Activated T-cell treated with anti-CD3 and anti-CD28 coated beads, Interleukin-2, amount 50 U/mL, for 1 hour (primary cell): ENCODE data around the gene INSYN2B.

ENCODE experiments used
- DNase-seq: peaks from one replicate; pipeline ENCODE4 v3.0.0-alpha.2; 2020

The INSYN2B gene

DNA sequence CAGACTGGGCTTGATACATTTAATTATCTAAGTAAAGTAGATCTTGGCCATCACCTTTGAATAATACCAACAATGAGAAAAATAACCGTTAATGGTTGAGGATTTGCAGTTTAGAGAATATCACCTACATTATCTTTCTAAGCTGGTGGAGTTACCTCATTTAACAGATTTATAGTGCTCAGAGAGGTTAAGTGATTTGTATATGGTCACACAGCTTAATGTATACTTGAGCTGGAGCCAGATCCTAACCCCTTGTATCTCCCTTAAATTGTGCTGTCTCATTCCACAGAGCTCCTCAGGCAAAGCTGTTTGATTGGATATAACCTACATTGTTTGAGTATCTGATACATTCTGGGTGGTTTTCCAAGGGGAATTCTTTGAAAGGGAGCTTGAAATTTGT, 57.8 kb downstream of the INSYN2B start:
- DNase-seq: no peak

DNA sequence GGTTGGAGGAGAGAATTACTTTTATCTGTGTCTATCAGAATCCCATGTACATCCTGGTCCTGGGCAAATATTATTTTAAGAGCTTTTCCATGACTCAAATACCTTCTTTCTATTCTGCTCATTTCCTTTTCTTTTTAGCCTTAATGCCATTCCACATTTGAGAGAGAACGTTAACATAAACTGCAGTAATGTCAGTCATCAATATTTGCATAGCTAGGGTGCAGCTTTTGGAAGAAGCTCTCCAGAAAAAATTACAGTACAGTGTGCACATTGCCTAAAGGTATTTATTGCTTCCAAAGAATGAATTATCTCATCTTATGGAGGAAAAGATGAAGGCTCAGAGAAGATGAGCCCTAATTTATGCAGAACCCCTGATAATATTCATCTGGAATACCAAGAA, 58.3 kb downstream of the INSYN2B start:
- no peak for DNase-seq

DNA sequence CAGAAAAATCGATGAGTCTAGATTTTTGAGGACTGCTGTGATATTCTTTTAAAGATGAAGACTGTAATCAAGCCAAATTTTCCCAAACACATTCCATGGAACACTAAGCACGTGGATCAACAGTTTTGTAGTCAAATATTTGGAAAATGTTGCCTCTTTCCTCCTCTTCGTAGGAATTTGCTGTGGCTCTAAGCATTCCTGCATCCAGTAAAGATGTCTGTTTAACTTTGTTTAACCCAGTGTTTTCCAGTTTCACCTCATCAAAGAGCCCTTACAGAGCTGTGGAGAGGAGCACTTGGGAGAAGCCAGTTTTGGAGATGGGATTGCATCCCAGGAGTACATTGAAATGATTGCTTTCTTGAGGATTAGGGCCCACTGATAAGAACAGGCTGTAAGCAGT, 58.9 kb downstream of the INSYN2B start:
- no peak for DNase-seq

DNA sequence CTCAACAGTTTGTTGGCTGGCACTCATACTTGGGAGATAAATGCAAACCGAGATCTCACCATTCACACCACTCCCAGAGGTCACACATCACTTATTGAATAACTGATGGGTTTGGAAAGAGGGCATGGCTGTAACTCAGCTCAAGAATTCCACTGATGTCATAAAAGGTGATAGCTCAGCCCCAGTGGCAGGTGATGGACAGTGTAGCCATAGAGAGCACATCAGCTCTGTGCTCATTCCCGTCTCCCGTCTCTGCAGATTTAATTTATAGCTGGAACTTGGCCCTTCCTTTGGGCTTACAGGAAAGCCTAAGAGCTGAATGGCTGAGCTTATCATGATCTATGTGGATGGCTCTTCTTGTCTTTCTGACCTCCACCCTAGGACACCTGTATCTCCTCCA, 59.8 kb downstream of the INSYN2B start:
- no peak for DNase-seq

DNA sequence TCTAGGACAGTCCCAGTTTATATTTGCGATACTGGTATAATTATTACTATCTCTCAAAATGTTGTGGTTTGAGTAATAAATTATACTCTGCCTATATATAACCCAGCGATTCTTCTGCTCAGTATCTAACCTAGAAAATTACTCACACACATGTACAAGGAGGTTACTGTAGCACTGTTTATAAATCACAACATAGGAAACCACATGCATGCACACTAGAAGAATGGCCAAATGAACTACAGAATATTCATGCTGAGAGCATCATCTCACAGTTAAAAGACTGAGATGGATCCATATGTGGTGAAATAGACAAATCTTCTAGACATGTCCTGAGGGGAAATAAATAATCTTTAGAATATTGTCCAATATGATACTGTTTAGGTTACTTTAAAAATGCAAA, 62.1 kb downstream of the INSYN2B start:
- no peak for DNase-seq

DNA sequence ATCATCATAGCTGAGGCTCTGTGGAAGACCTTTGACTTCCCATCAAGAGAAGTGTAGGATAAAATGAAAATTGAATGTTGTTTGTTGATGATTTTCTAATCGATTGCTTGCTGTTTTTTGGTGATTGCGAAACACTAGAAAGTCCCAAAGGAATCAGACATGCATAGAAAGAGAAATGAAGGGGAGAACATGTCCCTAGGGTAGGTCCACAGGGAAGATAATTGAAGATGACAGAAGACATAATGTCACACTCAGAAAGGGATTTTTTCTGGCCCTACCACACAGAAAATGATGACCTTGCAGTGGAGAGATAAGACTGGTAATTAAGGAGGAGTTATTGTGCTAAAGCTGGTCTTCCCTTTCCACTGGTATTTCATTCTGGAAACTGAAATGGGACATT, 62.8 kb downstream of the INSYN2B start:
- no peak for DNase-seq

DNA sequence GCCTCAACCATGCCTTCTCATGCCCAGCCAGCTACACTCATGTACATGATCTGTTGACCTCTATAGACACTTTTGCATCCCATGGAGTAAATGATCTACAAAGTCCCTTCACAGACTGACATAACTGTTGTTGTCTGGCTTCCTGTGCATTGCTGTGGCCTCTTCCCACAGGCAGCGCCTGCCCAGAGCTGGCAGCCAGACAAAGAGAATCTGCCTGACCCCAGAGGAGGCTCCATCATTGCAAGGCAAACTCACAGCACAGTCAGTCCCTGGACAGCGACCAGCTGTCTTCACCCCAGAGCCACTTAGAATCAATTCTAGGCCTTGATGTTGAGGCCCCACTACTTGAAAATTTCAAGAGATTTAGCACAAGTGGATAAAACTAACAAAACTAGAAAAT, 65.5 kb downstream of the INSYN2B start:
- DNase-seq: no peak

DNA sequence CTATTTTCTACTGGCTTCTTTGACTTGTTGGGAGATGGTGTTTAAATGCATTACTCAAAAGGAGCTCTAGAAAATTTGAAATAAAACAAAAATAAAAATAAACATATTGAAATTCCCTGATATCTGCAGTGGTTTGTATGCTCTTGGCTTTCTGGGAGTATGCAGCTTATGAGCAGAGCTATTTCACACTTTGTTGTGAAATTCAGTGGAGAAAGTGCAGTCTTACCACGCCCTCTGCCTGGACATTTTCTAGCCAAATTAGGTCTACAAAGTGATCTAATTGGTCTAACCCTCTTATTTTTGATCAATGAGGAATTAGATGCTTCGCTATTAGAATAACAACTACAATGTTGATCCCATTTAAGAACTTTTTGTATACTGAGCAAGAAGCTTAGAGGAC, 66.8 kb downstream of the INSYN2B start:
- DNase-seq: no peak

DNA sequence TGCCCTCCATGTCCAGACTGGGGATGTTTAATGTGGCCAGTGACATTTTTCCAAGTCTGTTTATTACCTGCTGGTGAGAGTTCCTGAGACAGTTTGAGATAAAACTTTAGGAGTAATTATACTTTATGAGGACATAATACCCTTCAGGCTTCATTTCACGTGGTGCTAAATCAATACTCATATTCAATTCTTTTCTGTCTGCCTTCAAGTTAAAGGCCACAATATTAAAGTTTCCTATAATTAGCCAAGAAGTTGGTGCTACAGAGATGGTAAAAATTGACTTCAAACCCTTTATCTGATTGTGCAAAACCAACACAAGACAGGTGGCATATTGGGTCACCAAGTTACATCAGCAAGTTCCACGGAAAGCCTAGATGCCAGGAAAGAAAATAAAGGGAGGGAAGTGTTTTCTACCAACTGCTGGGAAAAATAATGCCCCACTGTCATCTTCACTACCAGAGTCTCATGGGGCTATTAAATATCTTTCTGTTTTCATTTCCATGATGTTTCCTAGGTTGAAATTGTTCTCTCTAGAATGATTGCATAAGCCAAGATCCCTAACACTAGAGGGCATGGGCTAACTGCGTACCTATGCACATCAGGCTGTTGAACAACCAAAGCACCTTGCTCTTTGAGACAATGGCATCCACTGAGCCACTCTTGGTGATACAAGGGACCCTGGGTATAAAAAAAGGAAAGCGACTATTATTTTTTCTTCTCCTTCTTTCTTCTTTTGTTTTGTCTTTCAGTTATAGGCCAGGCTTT, 68.7 kb downstream of the INSYN2B start:
- no peak for DNase-seq

DNA sequence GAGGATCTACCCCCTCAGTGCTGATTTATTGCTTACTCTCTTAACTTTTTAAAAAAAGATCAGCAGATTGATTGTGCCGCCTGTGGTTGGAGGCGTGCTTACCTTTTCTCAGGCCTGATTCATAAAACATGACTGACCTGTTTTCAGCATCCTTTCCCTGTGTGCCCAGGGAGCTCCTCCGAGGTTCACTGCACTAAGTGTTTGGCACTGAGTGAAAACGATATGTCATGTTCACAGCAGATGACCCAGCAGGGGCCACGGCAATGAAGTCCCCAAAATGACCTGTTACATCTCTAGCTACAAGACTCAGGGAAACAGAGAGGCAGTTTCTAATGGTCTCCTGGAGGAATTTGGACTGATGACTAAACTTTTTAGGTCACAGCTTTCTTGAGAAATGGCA, 69.9 kb downstream of the INSYN2B start:
- no peak for DNase-seq

DNA sequence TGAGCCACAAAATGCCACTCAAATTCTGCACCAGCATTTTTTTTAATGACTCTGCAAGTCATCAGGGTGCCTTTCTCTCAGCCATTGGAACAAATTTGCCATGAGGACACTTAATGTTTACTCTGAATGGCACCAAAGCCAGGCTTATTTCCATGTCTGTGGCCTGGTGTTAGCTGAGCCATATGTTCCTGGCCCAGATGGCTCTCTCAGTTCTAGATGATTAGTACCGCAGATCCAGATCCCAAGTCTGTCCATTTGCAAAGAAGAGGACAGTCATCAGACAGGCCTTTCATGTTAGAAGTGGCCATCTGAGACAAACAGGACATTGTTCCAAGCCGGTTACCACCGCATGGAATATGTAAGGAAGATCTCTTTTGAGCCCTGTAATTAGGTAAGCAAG, 70.3 kb downstream of the INSYN2B start:
- DNase-seq: no peak

DNA sequence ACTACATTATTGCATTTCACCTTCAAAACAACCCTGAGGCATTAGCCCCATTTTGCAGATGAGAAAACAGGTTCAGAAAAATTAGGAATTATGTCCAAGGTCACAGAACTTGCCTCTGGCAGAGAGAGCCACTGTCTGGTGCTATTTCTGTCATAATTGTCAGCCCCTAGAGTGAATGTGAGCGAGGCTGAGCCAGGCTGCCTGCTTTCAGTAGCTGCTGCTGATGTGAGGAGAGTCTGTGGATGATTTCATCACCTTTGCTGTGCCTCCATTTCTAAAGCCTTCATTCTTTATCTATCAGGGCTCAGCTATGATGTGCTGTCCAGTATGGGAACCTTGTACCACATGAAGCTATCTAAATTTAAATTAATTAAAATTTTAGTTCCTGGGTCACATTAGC, 71.4 kb downstream of the INSYN2B start:
- DNase-seq: no peak

DNA sequence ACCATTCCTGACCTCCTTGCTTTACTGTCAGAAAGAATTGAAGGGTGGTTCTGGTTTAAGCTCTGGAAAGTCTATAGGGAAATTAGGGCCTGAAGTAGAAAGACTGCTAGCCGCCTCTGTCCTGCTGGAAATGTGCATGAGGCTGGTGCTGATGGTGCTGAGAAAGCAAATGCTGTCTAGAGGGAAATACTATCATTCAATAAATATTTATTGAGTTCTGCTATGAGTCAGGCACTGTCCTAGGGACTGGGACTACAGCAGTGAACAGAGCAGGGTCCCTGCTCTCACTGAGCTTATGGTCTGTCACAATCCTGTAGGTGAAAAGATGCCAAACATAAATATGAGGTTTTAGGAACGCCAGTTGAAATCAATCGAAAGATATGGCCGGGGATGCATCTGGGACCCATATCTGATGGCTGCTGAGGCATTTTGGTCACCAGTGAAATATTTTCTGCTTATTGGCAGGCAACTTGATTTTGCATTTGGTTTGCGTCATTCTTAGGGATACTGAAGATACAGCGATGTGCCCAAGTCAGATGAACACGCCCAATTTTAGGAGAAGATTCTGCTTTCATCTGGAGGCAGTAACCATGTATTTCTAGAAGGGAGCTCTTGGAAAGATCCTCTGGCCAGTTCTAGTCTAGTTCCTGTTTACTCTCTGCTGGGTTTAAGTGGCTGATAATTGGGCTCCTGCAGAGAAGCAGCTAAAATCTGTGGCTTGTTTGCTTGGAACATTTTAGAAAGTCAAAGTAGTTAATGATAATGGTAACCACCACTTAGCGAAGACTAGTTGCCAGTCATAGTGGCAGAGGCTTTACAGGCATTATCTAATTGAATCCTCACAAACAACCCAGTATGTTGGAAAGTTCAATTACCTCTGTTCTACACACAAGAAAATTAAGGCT, 73.3 kb downstream of the INSYN2B start:
- no peak for DNase-seq

DNA sequence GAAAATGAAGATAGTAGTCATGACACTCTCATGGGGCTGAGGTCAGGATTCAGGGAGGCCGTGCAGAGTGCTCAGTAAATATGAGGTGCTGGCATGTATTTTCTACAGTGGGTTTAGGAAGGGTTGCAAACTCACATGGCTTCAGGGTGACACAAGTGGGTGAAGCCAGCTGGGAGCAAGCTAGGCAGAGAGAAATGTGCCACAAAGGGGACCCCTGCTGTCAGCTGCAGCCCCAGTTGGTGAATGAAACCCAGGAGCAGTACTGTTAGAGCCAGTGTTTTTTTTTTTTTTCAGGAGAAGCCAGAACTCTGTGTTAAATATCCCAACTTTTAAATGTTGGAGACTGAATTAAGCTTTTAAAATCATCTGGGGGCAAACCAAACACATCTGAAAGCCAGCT, 75.3 kb downstream of the INSYN2B start:
- DNase-seq: no peak

DNA sequence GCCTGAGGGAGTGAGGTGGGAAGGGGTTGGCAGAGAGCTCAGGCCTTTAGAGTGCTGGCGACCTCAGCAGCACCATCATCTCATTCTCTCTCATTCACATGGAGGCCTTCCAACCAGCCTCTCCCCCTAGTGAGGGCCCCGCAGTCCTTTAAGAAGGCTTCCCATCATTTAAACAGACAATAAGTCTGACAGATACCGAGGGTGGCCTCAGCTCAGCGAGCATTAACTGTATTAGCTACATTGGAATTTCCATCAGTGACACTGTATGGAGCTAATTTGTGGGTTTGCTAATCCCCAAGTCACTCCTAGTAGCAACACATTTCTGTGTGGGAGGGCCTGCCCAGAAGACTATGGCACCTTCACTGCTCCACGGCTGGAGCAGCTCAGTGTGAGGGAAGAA, 75.8 kb downstream of the INSYN2B start:
- DNase-seq: no peak

DNA sequence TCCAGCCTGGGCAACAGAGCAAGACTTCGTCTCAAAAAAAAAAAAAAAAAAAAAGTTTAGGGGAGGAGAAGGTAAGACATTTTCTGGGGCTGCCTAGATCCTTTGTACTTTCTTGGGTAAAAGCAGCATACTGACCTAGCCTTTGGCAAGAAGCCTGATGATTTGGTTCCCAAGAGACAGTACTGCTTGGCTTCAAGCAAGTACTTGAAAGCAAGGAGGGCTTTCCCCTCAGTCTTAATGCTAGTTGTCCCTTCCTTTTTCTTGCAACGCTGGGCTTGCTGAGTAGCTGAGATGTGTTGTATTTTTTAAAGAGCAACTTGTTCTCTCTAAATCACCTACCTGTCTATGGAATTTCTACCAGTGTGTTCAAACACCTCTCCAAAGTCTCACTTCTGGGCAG, 76.2 kb downstream of the INSYN2B start:
- DNase-seq: no peak

DNA sequence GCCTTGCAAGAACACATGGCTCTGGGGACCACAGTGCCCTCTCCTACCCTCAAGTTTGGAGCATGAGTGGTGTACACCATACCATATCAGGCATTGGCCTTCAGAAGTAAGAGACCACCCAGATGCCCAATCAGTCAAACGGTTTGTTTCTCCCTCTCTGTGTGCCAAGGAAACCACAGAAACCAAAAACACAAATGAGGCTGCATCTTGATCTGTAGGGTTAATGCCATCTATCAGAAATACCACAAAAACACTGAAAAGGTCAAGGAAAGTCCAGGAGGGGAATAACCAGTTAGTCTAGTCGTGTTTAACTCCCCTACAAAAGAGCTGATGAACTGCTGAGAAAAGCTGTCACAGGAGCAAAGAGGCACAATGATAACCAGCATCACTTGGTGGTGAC, 78.4 kb downstream of the INSYN2B start:
- no peak for DNase-seq

DNA sequence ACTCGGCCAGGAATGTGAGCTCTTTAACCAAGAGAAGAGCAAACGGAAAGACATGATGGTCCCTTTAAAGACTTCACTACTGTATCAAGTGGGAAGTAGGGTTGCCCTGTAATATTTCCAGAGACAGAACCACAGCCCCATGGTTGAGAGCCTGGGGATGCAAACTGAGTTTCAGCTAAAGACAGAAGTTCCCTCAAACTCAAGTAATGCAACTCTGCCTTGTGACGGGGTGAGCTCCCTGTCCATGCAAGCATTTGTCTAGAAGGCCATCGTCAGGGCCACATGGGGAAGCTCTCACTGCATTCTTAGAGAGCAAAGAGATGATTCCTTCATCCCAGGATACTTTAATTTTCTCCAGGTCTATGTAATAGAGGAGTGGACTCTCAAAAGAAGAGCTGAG, 82.8 kb downstream of the INSYN2B start:
- DNase-seq: no peak

DNA sequence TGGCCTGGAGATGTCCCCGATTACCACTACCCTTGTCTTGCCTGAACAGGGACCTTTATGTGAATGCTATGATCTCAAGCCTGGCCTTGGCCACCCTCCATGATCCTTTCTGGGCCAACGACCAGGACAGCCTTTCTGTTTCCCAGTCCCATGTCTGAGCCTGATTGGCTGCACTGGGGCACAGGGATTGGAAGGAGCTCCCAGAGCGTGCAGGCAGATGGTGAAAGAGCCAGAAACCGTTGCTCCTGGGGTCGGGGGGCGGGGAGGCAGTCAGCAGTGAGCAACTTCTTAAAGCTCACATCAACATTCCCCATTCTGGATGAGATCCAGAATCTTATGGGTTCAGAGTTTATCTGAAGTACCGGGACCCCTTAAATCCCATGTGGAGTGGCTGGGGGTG, 84.4 kb downstream of the INSYN2B start:
- no peak for DNase-seq

DNA sequence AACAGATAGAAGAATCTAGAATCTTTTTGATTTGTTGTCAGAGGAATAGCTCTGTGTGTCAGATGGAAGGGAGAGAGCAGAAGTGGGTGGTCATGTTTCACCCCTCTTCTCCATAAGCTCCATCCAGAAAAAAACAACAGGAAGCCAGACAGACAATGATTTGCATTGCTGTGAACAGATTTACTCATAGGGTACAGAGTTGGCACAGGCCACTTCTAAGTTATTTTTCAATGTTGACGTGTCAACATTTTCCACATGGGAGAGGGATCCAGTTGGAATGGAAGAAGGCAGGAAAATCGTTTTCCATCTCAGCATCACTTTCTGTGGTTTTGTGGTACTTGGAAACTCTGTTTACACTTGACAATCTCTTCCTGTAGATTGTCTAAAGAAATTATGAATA, 86.7 kb downstream of the INSYN2B start:
- DNase-seq: no peak

DNA sequence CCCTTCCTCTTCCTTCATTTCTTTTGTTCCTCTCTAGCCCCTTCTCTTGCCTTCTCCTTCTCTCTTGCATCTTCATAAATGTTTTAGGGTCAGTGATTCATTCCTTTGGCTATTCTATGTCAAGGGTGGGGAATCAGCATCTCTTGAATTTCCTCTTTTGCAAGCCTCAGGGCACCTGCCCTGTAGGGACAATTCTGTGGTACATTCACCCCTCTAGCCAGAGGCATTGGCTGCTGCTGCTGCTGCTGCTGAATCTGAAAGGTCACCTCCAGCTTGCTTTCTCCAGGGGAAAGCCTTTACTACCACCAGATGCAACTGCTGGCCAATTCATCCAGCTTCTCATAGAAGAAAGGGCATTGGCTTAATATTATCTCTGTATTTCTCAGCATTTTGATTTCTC, 87.3 kb downstream of the INSYN2B start:
- no peak for DNase-seq

DNA sequence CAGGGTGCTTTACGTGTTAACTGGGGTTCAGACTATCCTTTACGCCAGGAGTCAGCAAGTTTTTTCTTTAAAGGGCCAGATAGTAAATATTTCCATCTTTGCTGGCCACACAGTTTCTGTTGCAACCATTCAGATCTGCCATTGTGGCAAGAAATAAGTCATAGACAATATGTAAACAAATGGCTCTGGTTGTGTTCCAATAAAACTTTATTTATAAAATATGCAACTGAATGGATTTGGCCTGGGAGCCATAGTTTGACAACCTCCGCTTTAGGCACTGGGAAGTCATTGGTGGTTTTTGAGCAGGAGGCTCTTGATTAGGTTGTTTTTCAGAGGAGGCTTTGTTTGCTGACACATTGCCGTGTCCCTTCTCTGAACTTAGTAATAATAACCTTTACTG, 90.7 kb downstream of the INSYN2B start:
- DNase-seq: no peak

DNA sequence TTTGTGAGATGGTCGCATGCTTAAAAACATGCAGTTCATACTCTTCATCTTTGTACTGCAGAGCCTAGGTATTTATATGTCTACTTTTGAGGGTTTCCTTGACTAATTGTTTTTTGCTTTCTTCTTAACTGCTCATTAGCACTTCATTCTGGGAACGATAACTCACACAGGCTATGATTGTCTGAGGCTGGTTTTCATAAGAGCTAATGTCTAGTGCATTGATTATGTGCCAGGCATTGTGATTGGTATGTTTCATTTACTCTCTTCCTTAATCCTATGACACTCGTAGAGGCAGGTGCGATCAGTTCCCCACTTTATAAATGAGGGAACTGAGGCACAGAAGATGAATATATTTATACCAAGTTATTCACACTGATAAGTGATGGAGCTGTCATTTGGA, 93.6 kb downstream of the INSYN2B start:
- no peak for DNase-seq

DNA sequence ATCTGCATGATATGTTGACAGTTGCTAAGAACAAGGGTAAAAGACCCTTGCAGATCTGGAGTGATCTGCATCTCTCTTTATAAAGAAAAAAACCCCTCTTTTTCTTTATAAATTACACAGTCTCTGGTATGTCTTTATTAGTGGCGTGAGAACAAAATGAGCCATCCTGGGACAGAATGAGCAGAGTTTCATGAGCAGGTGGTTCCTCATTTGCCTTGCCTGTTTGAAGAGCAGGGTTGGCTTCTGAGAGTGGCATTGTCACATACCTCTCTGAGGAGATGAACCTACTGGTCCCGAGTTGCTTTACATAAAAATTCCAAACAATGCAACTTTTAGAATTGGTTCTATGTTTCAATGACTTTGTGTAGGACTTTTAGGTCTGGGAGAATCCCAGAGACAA, 94.3 kb downstream of the INSYN2B start:
- DNase-seq: no peak
